NCI-H446 (cell line): ENCODE measurements around the gene COMMD8.
"Not testable (repeated sequence)": the region's sequence is repeated elsewhere in the genome, so short reads cannot be mapped to it uniquely, and the experiment has no call there.

Experiments
- DNase-seq, 2 experiments: peaks; one replicate each; lab custom pipeline; 2025; lab: John Stamatoyannopoulos, UW

Gene COMMD8

DNA sequence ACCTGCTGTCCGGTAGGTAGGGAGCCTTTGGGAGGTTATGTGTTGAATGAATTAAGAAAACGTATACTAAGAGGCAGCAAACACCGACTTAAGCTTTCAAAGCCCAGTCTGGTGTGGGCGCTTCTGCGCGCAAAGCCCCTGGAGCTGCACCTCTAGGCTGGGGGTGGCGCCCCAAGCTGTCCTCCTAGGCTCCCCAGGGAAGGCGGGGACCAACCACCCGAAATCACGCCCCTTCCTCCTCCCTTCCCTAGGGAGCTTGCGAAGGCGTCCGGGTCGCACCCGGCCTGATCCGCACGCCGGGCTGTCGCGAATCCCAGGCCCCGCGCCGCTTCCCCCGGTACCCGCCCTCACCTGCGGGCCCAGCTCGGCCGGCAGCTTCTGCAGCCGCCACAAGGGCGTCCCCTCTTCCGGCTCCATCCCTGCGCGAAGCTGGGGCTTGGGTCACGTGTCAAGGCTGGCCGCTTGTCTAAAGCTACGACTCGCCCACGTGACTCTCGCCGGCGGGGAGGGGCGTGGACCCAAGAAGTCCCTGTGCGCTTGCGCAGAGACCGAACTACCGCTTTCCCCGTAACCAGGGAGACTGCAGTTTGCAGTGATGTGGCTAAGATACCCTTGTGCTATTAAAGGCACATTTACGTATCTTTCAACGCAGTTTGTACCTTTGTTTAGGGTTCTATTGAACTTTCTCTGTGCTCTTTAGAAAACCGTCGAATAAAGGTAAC is at the start of gene COMMD8:
Gene COMMD8 (minus strand): TSS at position 468 of the 722 bp plus-strand sequence. CDS start 51 bp downstream, at position 417.
- peak; percentile 86 to 96 for DNase-seq

- DNase-seq: no peak
Observed at GRCh38 chr4:47510506-47511143, 47.1 kb upstream of the COMMD8 start.

DNA sequence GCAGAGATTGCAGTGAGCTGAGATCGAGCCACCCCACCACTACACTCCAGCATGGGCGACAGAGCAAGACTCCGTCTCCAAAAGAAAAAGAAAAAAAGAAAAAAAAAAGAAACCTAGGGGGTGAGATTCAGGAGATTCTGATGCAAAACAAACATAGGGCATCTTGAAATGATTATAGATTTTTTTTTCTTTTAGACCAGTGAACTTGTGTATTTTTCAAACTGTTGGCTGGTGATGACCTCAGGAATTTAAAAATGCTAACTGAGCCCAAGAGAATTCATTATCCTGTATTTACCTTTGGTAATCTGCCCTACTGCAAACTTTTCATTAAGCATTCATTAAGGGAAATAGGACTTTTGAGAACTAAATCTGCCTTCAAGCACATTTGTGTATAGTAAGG is 42.2 kb upstream of the COMMD8 start:
- DNase-seq: no peak

GRCh38 chr4:47505147-47505546 is 41.6 kb upstream of the COMMD8 start:
- no peak for DNase-seq

DNA sequence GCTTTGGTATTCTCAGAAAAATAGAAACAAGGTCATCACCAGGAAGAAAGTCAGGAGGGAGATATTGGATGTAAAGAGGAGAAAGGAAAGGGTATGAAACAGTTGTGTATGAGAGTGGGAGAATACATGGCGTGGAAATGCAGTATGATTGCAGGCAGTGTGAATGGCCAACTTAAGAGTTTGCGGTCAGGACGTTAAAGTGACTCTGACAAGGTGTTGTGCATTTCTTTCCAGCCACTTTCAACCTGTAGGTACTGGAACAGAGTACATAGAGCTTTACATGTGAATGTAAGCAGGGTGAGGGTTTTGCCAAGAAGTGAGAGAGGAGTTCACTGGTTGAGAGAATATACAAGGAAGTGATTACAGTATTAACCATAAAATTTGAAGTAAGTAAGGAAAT is 37.3 kb upstream of the COMMD8 start:
- DNase-seq: no peak

GRCh38 chr4:47499700-47500099 is 36.2 kb upstream of the COMMD8 start:
- no peak for DNase-seq

DNA sequence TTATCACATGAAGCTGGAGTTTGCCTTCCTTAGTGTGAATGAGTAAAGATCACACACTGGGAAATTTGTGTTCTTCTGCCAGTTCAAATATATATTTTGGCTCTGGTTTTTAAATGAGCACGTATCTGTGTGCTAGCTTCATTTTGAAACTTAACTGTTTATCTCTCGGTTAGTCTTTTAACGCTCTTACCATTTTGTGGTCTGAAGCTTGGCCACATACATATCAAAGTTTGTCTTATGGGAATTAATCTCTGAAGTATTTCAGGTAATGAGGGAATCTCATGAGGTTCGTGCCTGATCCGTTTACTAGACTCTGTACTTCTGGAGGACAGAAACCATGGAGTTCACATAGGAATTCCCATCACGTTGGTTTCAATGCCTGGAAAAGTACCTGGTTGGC is 35.4 kb upstream of the COMMD8 start:
- DNase-seq: no peak

DNA sequence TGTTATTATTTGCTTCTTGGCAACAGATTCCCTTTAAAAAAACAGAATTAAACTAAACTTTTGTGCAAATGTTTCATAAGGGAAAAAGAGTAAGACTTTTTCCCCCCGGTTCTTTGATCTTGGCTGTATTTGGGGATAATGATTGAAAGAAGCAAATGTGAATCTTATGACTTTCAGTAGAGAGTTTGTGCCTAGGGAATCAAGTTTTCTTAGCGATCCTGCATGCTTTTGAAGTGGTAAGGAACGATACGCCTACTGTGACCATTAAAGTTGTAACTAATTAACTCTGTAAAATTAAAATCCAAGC is 30.6 kb upstream of the COMMD8 start:
- no peak for DNase-seq

DNA sequence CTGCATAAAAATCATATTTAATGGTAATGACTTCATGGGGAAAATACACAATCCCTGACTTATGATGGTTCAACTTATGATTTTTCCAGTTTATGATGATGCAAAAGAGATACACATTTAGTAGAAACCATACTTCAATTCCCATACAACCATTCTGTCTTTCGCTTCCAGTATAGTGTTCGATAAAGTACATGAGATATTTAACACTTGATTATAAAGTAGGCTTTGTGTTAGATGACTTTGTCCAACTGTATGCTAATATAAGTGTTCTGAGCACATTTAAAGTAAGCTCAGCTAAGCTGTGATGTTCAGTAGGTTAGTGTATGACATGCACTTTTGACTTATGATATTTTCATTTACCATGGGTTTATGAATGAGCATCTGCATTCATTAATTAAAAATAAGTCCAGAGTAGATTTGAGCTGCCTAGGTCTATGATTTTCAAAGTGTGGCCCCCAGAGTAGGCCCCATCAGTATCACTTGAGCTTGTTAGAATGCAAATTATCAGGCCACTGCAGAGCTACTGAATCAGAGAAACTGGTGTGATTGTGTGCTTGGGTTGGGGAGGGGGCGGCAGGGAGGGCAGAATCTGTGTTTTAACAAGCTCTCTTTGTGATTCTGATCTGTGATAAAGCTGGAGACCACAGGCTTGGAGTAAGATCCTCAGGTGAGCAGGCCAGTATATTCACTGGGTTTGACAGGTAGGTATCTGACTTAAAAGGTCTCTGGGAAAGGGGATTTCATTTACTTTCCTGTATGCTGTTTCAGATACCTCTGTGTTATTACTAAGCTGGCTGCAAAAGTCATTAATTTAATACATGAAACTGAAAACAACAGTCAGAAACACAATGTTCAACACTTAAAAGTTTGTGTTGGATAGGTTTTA is 30.0 kb upstream of the COMMD8 start:
- DNase-seq: no peak

DNA sequence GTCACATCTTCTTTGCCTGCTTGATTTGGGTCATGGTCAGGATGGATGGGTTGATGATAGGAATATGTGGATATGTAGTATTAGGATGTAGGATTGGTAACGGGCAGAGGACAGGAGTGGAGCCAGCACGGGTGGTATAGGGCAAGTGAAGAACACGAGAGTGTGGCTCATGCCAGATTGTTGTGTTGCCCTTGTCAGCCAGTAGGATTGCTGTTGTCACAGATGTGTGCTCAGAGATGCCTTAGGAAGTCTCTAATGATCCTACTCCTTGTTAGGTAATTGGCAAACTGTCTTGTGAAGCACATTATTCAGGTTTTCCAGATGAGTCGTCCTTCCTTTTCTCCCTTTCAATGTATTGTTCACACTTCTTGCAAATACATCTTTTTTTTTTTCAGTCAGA is 27.0 kb upstream of the COMMD8 start:
- peak in 1 of 2 experiments; percentile 37 for DNase-seq

DNA sequence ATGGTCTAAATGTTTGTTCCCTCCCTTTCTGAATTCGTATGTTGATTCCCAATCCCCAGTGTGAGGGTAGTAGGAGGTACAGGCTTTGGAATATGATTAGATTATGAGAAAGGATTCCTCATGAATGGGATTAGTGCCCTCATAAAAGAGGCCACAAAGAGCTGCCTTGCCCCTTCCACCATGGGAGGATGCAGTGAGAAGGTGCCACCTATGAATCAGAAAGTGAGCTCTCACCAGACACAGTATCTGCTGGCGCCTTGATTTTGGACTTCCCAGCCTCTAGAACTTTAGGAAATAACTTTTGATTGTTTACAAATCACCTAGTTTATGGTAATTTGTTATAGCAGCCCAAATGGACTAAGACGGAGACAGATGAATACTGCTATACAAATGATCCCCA is 25.2 kb upstream of the COMMD8 start:
- DNase-seq: no peak

DNA sequence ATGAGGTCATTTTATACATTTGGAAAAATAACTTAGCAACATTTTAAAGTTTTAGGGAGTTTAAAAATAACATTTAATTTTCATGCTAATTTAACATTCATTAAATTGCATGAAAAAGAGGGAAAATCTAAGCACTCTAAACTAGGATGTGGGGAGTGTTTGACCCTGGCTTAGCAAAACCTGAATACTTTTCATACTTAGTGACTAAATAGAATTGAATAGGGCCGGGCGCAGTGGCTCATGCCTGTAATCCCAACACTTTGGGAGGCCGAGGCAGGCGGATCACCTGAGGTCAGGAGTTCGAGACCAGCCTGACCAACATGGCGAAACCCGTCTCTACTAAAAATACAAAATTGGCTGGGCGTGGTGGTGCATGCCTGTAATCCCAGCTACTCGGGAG is 23.2 kb upstream of the COMMD8 start:
- not testable (repeated sequence) for DNase-seq

- DNase-seq: no peak
Observed at GRCh38 chr4:47486231-47486673, 22.8 kb upstream of the COMMD8 start.

- no peak for DNase-seq
Observed at GRCh38 chr4:47485768-47486167, 22.3 kb upstream of the COMMD8 start.

DNA sequence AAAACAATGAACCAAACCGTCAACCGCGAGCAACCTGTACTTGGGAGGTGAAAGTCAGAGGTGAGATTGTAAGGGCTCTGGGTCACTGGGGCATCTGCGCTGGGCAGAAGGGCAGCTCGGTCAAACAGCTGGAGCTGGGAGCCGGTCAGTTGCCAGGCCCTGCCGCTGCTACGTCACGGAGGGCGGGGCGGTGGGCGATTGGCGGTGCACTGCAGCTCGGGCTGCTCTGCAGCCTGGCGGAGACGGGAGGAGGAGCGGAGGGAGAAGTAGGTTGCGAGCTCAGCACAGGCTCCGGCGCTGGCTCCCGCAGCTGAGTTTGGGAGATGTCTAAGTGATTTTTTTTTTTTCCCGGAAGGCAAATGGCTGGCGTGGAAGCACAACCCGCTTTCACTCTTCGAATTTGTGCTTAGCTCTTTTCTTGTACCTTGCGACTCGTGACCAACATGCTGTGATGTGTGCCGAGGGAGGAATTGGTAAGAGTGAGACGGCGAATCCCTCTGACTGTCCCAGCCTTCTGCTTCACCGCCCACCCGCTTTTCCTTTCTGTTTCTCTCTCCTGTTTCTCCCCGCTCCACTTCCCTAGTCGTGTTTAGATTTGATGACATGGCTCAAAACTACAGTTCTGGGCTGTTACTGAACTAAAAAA is 21.7 kb upstream of the COMMD8 start, which contains the start of gene ATP10D:
Gene ATP10D (plus strand): TSS at position 229 of the 646 bp plus-strand sequence. CDS start 27,266 bp downstream, outside the sequence.
- peak; percentile 46 to 74 for DNase-seq

- DNase-seq: no peak
Observed at GRCh38 chr4:47484168-47484567, 20.7 kb upstream of the COMMD8 start.

GRCh38 chr4:47483745-47484144 is 20.2 kb upstream of the COMMD8 start:
- DNase-seq: no peak

- no peak for DNase-seq
Observed at GRCh38 chr4:47482326-47482725, 18.8 kb upstream of the COMMD8 start.

GRCh38 chr4:47478804-47479203 is 15.3 kb upstream of the COMMD8 start:
- DNase-seq: no peak

GRCh38 chr4:47475411-47475810 is 11.9 kb upstream of the COMMD8 start:
- no peak for DNase-seq

DNA sequence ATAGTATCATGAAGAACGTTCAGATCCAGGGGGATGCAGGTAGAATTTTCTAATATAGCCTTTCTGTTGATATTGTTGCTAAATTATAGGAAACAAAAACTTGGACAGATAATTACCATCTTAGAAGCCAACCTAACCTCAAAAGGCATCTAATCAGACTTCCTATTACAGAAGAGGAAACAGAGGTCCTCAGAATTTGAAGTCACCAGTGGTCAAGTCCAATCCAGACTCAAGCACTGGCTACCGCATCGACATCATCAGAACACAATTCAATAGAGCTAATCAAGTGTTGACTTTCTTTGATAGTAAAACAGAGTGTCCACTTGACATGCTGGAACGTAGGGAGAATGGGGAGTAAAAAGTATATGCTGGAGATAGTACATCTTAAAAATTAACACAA is 11.3 kb upstream of the COMMD8 start:
- DNase-seq: no peak

GRCh38 chr4:47473141-47473750 is 9.7 kb upstream of the COMMD8 start:
- no peak for DNase-seq
